DND-41 (cell line): ENCODE measurements around the gene PRPF38A.

Experiments used
- ATAC-seq: fragments of 200-7000 bp; cut with Tn5 transposase; 3 replicates; pipeline ENCODE4 v1.9.1; 2021; ENCODE audit warnings: low read depth; ENCODE audit not compliant: insufficient read depth
- DNase-seq: peaks from one replicate; pipeline ENCODE4 v3.0.0-alpha.2; 2020
- H2AFZ ChIP-seq: 2 replicates; pipeline ENCODE4 v1.6.0; 2012; ENCODE audit warnings: low read depth, low read length
- H3K27ac ChIP-seq: 2 replicates; pipeline ENCODE4 v1.5.1; 2012; ENCODE audit warnings: low read length, inconsistent platforms
- H3K27me3 ChIP-seq: fragments of 200-600 bp; sonication (generic); 2 replicates; pipeline ENCODE4 v1.6.0; 2012; ENCODE audit warnings: low read length, mild to moderate bottlenecking, inconsistent platforms; ENCODE audit not compliant: insufficient read depth, poor library complexity
- H3K36me3 ChIP-seq: 2 replicates; pipeline ENCODE4 v1.5.1; 2012; ENCODE audit warnings: low read length, inconsistent platforms; ENCODE audit not compliant: insufficient read depth
- H3K4me1 ChIP-seq: 2 replicates; pipeline ENCODE4 v1.5.1; 2012; ENCODE audit warnings: mild to moderate bottlenecking, low read length; ENCODE audit not compliant: insufficient read depth
- H3K4me2 ChIP-seq: 2 replicates; pipeline ENCODE4 v1.6.0; 2012; ENCODE audit warnings: mild to moderate bottlenecking, moderate library complexity, low read length, inconsistent platforms; ENCODE audit not compliant: insufficient read depth
- H3K4me3 ChIP-seq, 2 experiments: fragments of 200-600 bp in 1 of 2; shearing (Covaris generic) in 1 of 2; 2 replicates each; pipeline ENCODE4 v1.5.1; 2012 to 2016; ENCODE audit warnings: inconsistent platforms in 2 of 2, low read length in 2 of 2, mild to moderate bottlenecking in 2 of 2, low read depth in 1 of 2, moderate library complexity in 1 of 2
- H3K79me2 ChIP-seq: 2 replicates; pipeline ENCODE4 v1.6.0; 2012; ENCODE audit warnings: low read length, inconsistent platforms; ENCODE audit not compliant: insufficient read depth
- H3K9ac ChIP-seq: 2 replicates; pipeline ENCODE4 v1.6.0; 2012; ENCODE audit warnings: low read depth, mild to moderate bottlenecking, inconsistent platforms, low read length, moderate library complexity
- H3K9me3 ChIP-seq: 2 replicates; pipeline ENCODE4 v1.5.1; 2012; ENCODE audit warnings: low read length, moderate library complexity, mild to moderate bottlenecking, inconsistent platforms; ENCODE audit not compliant: insufficient read depth, severe bottlenecking
- H4K20me1 ChIP-seq: 2 replicates; pipeline ENCODE4 v1.6.0; 2012; ENCODE audit warnings: low read length; ENCODE audit not compliant: insufficient read depth
- CTCF ChIP-seq: IDR thresholded peaks from 2 replicates; pipeline ENCODE4 v1.5.1; 2012; ENCODE audit warnings: borderline replicate concordance, low read length, moderate library complexity, mild to moderate bottlenecking; ENCODE audit not compliant: poor library complexity, severe bottlenecking; ENCODE audit errors: extremely low read depth
- EZH2 ChIP-seq: IDR thresholded peaks from 3 replicates; pipeline ENCODE4 v1.6.1; 2012; ENCODE audit warnings: borderline replicate concordance, low read depth, mild to moderate bottlenecking, moderate library complexity, low read length, inconsistent platforms; ENCODE audit not compliant: severe bottlenecking

PRPF38A gene

DNA sequence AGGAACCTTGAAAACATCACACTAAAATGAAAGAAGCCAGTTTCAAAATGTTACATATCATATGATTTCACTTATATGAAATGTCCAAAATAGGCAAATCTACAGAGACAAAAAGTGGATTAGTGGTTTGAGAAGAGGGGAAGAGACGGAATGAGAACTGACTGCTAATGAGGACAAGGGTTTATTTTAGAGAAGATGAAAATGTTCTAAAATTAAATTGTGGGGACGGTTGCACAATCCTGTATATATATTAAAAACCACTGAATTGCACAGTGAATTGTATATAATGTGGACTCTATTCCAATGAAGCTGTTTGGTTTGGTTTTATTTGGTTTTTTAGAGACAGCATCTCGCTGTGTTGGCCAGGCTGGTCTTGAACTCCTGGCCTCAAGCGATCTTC is 35.6 kb downstream of the PRPF38A start:
- TF ChIP-seq CTCF: no peak
- no peak for TF ChIP-seq EZH2

GRCh38 chr1:52444463-52444862 is 40.1 kb downstream of the PRPF38A start:
- H3K9me3 ChIP-seq: no peaks in the 10 kb centered on the region
- H3K27ac ChIP-seq: no peak overlapping the region
- no peak for ATAC-seq

More for the DNA sequence above, 35.6 kb downstream of the PRPF38A start:
- H3K27me3 ChIP-seq: no peaks in the 10 kb centered on the region
- no peak overlapping the region for H2AFZ ChIP-seq
- no peak overlapping the region for H3K27ac ChIP-seq
- H3K4me2 ChIP-seq: no peak overlapping the region
- no peak for ATAC-seq
- H3K9me3 ChIP-seq: no peaks in the 10 kb centered on the region
- H4K20me1 ChIP-seq: no peaks in the 10 kb centered on the region
- H3K4me1 ChIP-seq: no peaks in the 10 kb centered on the region
- H3K4me3 ChIP-seq: no peak overlapping the region
- peaks cover 78% of the 10 kb centered on the region for H3K36me3 ChIP-seq
- DNase-seq: no peak
- no peaks in the 10 kb centered on the region for H3K79me2 ChIP-seq
- H3K9ac ChIP-seq: no peak overlapping the region

GRCh38 chr1:52454127-52454526 is 49.7 kb downstream of the PRPF38A start:
- no peaks in the 10 kb centered on the region for H3K27me3 ChIP-seq
- H3K79me2 ChIP-seq: peaks cover 4% of the 10 kb centered on the region; the same call in 1 of the 2 replicates
- H4K20me1 ChIP-seq: no peaks in the 10 kb centered on the region
- peaks cover 40% of the 10 kb centered on the region for H3K36me3 ChIP-seq
- H3K4me1 ChIP-seq: no peaks in the 10 kb centered on the region
- no peak overlapping the region for H3K4me2 ChIP-seq
- no peak for ATAC-seq
- no peaks in the 10 kb centered on the region for H3K9me3 ChIP-seq
- H3K9ac ChIP-seq: no peak overlapping the region
- TF ChIP-seq CTCF: no peak
- no peak for TF ChIP-seq EZH2
- no peak overlapping the region for H3K4me3 ChIP-seq
- DNase-seq: no peak
- H3K27ac ChIP-seq: no peak overlapping the region
- H2AFZ ChIP-seq: no peak overlapping the region

More at GRCh38 chr1:52444463-52444862, 40.1 kb downstream of the PRPF38A start:
- H3K4me2 ChIP-seq: no peak overlapping the region
- DNase-seq: no peak
- no peak overlapping the region for H2AFZ ChIP-seq
- no peaks in the 10 kb centered on the region for H3K4me1 ChIP-seq
- no peaks in the 10 kb centered on the region for H3K27me3 ChIP-seq
- H3K79me2 ChIP-seq: no peaks in the 10 kb centered on the region
- H3K9ac ChIP-seq: no peak overlapping the region
- H3K4me3 ChIP-seq: no peak overlapping the region
- peaks cover 66% of the 10 kb centered on the region for H3K36me3 ChIP-seq
- TF ChIP-seq EZH2 (no peak), CTCF (no peak)
- H4K20me1 ChIP-seq: no peaks in the 10 kb centered on the region

DNA sequence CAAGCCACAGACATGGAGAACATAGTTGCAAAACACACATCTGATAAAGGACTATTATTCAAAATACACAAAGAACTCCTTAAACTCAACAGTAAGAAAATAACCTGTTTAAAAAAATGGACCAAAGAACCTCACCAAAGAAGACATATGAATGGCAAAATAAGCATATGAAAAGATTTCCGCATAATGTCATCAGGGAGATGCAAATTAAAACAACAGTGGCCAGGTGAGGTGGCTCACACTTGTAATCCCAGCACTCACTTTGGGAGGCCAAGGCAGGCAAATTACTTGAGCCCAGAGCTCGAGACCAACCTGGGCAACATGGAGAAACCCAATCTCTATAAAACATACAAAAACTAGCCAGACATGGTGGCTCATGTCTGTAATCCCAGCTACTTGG is 50.4 kb downstream of the PRPF38A start:
- H2AFZ ChIP-seq: no peak overlapping the region
- peaks cover 40% of the 10 kb centered on the region for H3K36me3 ChIP-seq
- H4K20me1 ChIP-seq: no peaks in the 10 kb centered on the region
- H3K79me2 ChIP-seq: peaks cover 4% of the 10 kb centered on the region; the same call in 1 of the 2 replicates
- H3K4me3 ChIP-seq: no peak overlapping the region
- H3K27me3 ChIP-seq: no peaks in the 10 kb centered on the region
- no peak overlapping the region for H3K4me2 ChIP-seq
- H3K9me3 ChIP-seq: no peaks in the 10 kb centered on the region
- TF ChIP-seq CTCF: no peak
- no peak for TF ChIP-seq EZH2
- H3K9ac ChIP-seq: no peak overlapping the region
- ATAC-seq (no peak), DNase-seq (no peak)
- no peak overlapping the region for H3K27ac ChIP-seq
- no peaks in the 10 kb centered on the region for H3K4me1 ChIP-seq
